Limb (tissue), 2 donors: Measurements from ENCODE around the gene FAM83D.
"Not testable (repeated sequence)": the region's sequence is repeated elsewhere in the genome, so short reads cannot be mapped to it uniquely, and the experiment has no call there.

Experiments
- DNase-seq, 2 donors: peaks; one replicate each; pipeline ENCODE4 v3.0.0-alpha.2; 2016; ENCODE audit errors: extremely low spot score in 2 of 2

Gene FAM83D

GRCh38 chr20:38935285-38935684 is 9.1 kb downstream of the FAM83D start:
- DNase-seq = no peak

- DNase-seq = no peak
These were observed 9.8 kb downstream of the FAM83D start for GRCh38 chr20:38935967-38936407.

DNA sequence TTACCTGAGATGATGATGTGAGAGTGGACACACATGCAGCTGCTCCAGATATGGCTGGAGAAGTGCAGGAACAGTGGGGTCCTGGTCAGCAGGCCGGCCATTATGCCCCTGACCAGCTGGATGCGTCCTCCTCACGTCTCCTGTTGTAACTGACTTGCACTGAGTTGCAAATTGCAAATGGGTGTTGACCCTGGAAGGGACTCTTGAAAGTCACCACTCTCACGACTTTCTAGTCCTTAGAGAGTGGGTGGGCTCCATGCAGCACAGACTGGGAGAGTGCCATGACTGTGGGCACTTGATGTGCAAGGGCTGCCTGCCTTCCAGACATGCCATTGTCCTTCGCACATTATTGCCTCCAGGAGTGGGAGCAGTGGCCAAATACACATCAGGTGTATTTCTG is 10.8 kb downstream of the FAM83D start:
- no peak for DNase-seq

GRCh38 chr20:38937978-38938473 is 11.8 kb downstream of the FAM83D start:
- DNase-seq = no peak

DNA sequence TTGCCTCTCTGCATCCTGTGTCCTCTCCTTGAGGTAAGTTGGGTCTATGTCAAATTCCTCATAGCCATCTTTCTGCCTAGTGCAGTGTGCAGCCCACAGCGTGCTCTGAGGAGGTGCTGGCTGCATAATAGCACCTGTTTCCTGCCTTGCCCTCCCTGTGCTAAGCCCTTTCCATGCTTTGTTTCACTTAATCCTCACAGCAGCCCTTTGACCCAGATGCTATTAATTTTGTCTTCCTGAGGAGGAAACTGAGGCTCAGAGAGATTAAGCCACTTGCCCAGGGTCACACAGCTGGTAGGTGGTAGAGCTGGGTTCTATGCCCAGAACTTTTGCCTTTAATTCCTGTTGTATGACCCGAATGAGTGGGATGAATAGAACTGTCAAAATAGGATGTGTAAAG is 13.5 kb downstream of the FAM83D start:
- no peak for DNase-seq

GRCh38 chr20:38940644-38941043 is 14.4 kb downstream of the FAM83D start:
- no peak for DNase-seq

DNA sequence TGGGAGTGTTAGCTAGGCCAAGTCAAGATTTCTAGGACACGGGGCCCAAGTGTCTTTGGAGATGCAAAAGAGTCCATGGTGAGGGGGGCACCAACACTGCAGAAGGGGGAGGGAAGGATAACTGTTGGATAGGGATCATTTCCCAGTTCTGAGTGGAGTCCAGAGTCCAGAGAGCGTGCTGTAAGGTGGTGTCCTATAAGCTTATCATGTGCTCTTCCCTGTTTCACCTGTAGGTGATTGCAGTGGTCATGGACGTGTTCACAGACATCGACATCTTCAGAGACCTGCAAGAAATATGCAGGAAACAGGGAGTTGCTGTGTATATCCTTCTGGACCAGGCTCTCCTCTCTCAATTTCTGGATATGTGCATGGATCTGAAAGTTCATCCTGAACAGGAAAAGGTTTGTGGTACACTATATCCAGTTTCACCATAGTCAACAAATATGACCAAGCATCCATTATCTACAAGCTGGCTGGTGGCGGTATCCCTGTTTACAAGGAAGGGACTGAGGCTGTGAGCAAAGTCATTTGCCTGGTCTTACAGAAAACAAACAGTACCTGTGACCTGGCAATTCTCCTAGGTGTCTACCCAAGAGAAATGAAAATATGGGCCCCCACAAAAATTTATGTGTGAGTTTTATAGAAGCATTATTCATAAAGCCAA is 15.6 kb downstream of the FAM83D start:
- DNase-seq = no peak

GRCh38 chr20:38945012-38945411 is 18.8 kb downstream of the FAM83D start:
- no peak for DNase-seq

DNA sequence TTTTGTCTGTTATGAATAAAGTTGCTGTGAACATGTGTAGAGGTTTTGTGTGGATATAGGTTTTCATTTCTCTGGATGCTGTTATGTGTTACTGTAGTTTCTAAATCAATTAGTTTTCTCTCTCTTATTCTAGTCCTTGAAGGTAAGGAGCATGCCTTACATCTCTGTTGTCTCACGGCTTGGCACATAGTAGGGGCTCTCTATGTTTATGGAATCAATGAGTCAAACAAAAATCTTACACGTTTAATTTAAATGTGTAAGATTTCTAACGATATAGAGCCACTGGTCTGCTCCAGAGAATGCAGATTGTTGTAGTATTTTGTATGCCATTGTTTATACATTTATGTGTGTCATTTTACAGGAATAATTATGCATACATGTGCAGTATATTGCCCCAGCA is 20.6 kb downstream of the FAM83D start:
- no peak for DNase-seq

- DNase-seq = no peak
These were observed 21.7 kb downstream of the FAM83D start for GRCh38 chr20:38947931-38948362.

GRCh38 chr20:38950254-38950653 is 24.0 kb downstream of the FAM83D start:
- DNase-seq = no peak

DNA sequence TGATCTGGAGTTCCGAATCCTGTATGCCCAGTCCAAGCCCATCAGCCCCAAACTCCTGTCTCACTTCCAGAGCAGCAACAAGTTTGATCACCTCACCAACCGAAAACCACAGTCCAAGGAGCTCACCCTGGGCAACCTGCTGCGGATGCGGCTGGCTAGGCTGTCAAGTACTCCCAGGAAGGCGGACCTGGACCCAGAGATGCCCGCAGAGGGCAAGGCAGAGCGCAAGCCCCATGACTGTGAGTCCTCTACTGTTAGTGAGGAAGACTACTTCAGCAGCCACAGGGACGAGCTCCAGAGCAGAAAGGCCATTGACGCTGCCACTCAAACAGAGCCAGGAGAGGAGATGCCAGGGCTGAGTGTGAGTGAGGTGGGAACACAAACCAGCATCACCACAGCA is 25.4 kb downstream of the FAM83D start:
- no peak for DNase-seq

DNA sequence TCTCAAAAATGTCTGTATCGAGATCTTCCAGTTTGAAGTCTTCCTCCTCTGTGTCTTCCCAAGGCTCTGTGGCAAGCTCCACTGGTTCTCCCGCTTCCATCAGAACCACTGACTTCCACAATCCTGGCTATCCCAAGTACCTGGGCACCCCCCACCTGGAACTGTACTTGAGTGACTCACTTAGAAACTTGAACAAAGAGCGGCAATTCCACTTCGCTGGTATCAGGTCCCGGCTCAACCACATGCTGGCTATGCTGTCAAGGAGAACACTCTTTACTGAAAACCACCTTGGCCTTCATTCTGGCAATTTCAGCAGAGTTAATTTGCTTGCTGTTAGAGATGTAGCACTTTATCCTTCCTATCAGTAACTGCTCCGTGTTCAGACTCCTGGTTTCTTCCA is 25.9 kb downstream of the FAM83D start:
- DNase-seq = no peak

DNA sequence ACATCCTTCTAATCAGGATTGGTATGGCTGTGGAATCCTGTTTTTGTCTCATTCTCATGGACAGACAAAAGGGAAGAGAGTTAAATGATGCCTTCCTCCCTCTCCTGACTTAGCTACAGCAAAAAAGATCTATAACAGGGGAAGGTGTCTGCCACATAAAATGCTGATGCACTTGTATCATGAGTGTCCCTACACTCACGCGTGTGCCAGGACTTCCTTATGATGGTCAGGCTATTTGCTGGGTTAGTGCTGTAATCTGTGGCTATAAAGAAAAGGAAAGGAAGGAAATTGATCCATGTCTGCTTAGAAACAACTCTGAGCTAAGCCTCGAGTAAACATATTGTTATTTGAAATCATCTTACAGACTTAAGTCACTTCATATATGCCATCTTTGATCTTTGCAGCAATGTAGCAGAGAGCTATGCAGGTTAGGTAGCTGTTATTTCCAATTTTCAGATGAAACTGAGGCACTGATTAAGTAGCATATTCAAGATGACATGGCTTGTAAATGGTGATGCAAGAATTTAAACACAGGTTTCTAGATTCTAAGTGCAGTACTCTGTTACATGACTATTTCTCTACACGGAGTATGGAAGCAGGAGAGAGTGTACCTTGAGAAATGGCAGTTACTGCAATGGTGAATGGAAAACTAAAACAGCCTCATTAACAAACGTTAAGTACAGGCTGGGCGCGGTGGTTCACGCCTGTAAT is 27.6 kb downstream of the FAM83D start:
- DNase-seq = no peak

- no peak for DNase-seq
These were observed 31.1 kb downstream of the FAM83D start for GRCh38 chr20:38957235-38957876.

DNA sequence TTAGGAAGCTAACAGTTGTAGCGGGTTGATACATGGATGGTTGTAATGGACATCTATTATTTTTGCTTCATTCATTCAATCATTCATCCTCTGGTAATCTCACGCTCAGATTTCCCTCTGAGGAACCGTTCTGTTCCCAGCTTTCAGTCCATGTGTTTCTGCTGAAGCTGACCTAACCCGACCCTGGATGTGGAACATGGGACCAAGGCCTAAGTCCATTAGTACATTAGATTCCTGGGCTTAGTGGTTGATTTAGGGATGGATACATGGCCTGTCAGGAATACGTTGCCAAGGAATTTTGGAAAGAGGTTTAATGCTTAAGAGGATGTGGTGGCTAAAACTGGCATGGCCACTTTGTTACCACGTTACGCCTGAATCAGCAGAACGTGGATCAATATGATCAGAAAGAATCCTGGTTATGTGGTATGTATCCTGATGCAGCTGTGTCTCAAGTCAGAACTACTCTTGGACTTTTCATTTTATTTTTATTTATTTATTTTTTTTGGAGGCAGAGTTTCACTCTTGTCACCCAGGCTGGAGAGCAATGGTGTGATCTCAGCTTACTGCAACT is 31.8 kb downstream of the FAM83D start:
- no peak for DNase-seq

GRCh38 chr20:38960187-38960687 is 34.0 kb downstream of the FAM83D start:
- not testable (repeated sequence) for DNase-seq

DNA sequence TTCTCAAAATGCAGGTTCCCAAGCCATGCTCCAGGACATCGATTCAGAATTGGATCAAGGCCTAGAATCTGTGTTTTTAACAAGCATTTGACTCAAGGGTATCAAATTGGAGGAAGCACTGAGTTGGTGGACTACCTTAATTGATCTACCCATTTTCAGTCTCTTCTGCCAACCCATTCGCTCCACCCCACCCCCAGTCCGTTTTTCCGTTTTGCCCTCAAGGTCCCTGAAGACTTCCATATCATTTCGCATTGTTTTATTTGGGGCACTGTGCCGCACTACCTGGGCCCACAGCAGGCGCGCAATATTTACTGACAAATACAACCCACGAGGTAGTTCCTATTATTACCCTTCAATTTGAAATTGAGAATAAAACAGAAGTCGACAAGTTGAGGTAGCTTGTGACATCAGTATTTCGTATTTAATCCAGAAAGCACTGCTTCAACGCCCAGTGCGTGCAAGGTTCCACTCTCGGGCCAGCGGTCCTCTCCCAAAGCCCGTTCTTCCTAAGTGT is 35.4 kb downstream of the FAM83D start:
- no peak for DNase-seq

DNA sequence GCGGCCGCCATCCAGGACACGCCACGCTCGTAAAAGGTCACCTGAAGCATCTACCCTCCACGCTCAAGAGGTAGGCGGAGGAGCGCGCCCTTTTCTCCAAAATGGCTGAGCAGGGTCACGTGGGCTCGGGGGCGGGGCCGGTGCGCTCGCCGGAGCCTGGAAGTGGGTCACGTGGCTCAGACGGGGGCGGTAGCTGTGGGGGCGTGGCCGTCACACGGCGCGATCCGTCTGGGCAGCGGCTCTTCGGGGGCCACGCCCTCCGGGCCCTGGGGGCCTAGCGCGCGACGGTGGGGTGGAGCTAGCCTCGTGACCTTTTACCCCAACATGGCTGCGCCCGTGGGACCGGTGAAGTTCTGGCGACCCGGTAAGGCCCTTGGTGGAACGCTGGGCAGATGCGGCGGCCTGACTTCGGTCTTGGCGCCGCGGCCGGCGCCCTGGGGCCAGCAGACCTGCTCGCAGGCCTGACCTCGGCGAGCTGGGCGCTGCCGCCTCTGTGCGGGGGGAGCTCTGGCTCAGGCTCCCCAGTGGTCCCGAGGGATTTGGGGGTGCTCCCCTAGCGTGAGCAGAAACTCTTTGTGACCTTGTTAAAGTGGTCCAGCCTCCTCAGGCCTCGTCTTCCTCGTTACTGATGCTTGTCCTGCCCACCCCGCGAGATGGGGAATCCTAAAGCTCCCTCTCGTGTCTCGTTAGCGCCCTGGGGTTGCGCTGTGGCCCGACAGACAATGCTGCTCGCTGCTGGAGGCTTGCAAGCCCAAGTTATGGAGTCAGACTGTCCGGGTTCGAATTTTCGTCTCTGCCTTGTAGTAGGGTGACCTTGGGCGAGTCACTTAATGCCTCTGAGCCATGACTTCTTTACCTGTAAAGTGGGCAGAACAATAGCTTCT is 36.1 kb downstream of the FAM83D start, which contains the start of gene DHX35:
DHX35 (plus strand) TSS at position 301 of the 884 bp plus-strand sequence; CDS start at position 325, 24 bp downstream.
- DNase-seq = peak; percentile 99

DNA sequence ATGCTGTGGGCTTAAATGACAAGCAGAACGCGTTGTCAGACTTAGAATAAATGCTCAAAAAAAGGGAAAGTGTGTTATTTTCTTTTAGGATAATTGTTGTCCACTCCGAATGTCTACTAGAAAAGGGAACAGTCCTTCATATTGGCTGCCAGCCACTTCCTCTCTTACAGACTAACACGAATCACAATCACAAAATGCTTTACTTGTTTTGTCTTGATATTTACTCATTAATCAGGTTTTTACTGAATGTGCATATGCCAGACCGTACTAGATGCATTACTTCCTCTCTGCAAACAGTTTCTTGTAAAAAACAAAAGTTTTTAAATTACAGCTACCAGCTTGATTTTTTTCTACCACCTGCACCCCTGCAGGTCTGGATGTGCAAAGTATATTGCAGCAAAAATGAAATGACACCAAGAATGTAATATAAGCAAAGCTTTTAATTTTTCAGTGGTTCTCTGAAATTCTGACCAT is 36.7 kb downstream of the FAM83D start:
- DNase-seq = no peak
